H4 (cell line): ENCODE results near the gene TMEM233. TPM values are rescaled to one million over a fixed set of nuclear protein-coding genes. Genes with fewer than 3 reads are reported as not detected.

Experiments used
- DNase-seq: peaks from one replicate; pipeline ENCODE4 v3.0.0-alpha.2; 2015; ENCODE audit warnings: low spot score
- total RNA-seq: library from RNA; depleted of rRNA; stranded (reverse); fragments of >200 nt; shearing (Covaris generic); gene quantifications from 2 replicates; pipeline ENCODE4 v1.2.3, GENCODE V29; 2014; rRNA removed

Gene TMEM233
- total RNA-seq, 1 experiment from 2014 or later: 0.31 TPM

DNA sequence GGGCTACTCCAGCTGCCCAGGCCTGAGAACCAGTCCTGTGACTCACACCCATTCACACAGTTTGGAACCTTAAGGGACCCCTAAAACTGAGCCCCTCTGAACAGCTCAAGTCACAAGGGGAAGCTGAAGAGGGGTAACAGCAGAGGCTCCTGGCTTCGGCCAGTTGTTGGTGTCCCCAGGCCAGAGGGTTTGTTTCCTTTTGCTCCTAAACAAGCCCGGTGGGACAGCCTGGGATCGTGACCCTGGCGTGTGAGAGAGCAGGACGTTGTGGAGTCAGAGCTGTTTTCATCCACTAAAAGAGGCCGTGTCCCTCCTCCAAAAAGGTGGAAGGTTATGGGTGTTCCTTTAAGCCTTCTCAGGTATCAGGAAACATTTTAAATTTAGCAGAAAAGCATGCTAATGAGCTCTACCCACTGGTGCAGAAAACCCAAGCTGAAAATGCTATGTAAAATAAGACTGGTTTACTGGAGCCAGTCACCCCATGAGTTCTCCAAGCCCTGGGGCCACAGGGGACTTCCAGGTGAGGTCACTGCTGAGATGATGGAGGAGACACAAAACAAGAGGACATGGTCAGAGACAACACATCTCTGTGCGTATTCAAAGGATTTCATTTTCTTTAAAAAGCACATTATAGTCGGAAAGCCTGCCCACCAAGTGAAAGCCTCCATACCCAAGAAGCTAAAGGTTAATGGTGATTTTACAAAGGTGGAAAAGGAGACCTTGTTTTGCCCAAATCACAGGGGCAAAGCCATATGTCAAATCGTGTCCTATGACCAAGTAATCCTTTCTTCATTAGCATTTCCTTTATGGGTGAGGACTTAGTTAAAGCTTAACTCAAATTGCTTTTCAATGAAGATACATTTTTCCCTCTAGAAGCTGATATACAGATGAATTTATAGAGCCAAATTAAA, 88.4 kb downstream of the TMEM233 start:
- no peak for DNase-seq

DNA sequence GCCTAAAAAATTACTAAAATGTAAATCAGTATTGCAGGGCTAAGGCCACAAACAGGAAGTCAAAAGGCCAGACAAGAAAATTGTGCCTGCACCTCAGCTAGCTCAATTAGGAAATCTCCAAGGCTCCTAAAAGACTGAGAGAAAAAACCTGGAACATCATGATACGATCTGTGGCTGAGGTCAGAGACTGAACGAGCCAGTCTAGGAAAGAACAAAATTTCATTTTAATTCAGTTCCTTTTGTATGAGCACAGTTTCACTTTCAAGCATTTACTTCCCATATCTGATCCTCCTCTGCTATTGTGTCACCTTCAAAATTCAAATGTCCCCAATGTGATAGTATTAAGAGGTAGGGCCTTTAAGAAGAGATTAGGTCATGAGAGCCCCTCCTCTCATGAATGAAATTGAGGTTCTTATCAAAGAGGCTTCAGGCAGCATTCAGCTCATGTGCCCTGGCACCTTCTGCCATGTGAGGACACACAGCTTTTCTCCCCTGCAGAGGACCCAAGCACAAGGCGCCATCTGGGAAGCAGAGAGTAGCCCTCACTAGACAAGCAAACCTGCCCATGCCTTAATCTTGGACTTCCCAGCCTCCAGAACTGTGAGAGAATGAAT, 89.2 kb downstream of the TMEM233 start:
- no peak for DNase-seq

GRCh38 chr12:119683413-119683812, 89.8 kb downstream of the TMEM233 start:
- DNase-seq: no peak

DNA sequence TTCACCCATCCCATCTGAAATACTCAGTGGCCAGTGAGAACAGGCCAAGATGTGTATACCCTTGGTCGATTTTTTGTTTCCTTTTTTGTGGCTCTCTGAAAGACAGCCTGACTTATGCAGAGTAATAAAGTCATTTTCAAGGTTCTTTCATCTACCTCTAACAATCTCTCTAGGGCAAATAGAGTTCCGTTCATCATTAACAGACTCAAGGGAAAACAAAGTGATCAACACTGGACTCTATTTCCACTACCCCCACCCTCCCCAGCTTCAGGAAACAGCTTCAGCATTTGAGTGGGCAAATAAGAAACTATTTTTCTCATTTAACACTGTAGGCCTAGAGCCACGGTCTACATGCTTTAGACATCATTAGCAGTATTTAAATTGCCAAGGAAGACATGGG, 90.2 kb downstream of the TMEM233 start:
- no peak for DNase-seq

DNA sequence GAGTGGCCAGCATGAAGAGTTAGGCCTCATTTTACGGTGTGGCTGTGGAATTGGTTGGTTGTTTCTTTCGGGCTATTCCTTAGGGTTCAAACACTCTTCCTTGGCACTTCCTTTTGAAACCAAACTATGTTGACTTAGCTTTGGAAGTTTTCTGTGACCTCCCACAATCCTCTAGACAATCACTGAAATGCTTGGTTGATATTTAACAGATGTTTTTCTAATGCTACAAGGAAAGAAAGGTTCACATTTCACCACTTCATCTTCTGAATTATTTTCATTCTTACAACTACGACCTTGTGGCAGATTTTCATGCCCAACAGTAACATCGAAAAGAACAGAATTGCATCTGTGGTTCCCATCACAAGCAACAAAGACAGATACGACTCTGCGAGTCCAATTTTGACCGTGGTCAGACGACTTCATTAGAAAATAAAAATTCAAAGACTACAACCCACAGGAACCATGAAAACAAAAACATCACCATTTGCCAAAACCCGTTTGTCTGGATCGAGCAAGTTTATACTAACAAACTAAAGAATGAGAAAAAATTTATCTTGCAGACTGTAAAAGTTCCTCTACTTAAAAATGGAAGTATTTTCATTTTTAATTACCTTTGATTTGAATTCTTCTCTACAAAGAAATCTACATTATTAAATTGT, 91.3 kb downstream of the TMEM233 start:
- DNase-seq: no peak

GRCh38 chr12:119685375-119685774, 91.8 kb downstream of the TMEM233 start:
- no peak for DNase-seq

DNA sequence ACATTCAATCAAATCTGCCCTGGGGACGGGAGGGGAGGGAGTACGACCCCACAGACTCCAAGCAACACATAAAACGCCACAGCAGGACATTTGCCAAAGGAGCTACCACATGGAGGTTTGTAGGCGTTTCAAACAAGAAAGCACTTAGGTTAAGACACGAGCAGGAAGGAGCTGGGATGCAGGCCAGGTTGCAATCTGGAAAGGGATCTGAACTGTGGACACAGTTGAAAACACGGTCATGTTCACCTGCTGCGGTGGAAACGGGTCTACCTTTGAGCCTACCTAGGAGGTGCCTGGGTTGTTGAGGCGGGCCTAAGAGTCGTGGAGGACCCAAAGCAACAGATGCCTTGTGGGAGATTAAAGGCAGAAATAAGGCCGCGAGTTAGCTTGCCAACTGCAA, 92.8 kb downstream of the TMEM233 start:
- no peak for DNase-seq

- no peak for DNase-seq
Observed at GRCh38 chr12:119686776-119687175, 93.2 kb downstream of the TMEM233 start.

GRCh38 chr12:119687406-119687805, 93.8 kb downstream of the TMEM233 start:
- DNase-seq: no peak

DNA sequence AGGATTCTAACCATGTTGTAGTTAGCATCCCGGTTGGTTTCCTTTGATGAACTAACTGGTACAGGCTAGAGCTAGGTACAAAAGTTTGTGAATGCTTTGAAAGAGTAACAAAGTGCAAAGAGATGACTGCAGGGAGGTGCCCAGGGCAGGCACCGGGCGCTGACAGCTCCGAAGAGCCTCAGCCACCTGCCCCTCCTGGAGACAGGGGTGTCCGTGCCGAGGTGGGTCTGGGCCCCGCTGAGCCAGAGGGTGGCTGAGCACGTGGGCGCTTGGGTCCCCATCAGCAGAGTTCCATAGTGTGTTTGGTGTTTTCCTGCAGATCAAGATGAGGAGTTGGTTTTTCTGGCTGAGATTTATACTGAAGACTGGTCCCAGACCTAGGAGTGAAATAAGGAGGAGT, 94.3 kb downstream of the TMEM233 start:
- no peak for DNase-seq

DNA sequence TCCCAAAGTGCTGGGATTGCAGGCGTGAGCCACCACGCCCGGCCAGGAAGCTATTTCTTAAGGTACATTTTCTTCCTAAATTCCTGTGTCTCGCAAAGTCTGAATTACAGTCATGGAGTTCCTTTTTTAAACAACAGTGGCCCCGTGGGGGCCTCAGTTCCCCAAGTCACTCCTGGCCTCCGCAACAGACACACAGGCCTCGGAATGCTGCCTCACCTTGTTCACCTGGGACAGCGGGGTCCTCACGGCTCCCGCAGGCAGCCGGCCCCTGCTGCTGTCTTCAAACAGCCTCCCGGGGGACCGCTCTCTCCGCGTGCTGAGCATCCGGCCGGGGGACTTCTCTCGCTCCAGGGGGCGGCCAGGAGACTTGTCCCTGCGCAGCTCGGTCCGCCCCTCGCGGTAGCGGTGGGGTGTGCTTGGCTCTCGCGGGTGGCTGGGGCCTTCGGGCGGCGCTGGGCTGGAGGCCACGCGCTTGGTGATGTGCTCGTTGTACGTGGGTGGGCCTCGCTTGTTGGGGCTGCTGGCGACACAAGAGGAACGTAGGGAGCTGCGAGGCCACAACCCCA, 96.4 kb downstream of the TMEM233 start:
- DNase-seq: no peak

- no peak for DNase-seq
Observed at GRCh38 chr12:119691202-119691810, 97.7 kb downstream of the TMEM233 start.

- DNase-seq: no peak
Observed at GRCh38 chr12:119692410-119692809, 98.8 kb downstream of the TMEM233 start.

Other genes starting within 250 kb of the TMEM233 start
- gene PRKAB1, start 74.4 kb downstream of the TMEM233 start, total RNA-seq: 15.0 and 19.2 TPM in 2 replicates